GM18868 (cell line): Measurements from ENCODE around the gene CHCHD10.
A peak's percentile ranks its signal among the peaks of the same experiment; 100 is the strongest.

Experiments used
- ATAC-seq: cut with Tn5 transposase; IDR thresholded peaks from one replicate; pipeline ENCODE4 v1.9.1; 2021; ENCODE audit warnings: mild to moderate bottlenecking, moderate library complexity; ENCODE audit not compliant: unreplicated experiment

Gene CHCHD10

DNA sequence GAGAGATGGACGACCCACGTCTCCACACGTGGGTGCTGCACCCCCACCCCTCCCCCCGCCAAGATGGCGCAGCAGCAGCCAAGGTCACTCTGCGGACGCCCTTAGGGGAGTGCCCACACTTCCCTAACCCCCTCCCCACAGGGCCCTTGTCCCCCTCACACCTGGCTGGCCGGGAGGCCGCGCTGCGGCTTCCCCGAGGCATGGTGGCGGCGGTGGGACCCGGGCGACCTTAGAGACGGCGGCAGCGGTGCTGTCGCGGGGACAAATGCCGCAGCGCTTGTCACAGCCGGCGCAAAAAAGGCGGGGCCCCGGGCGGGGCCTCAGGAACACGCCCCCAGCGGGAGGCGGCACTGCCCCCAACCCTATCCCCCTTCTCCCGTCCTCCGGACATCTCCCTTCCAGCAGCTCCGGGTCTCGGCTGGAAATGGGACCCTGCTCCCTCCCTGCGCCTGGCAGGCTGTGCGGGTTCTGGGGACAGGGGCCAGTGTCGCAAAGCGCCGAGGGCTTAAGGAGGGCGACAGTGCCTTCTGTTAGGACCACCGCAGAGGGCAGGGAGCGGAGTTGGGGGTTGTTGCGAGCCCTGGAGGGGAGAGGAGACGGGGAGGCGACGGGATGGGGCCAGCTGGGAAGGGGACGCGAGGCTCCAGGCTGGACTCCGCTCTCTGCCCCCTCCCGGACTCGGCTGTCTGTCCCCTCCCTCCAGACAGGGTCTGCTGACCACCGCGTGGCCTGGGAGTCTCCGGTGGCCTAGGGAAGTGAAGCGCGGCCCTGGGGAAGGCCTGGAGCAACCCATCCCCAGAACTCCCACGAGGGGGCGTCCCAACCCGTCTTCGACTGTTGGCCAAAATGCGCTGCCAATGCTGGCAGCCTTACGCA lies at the start of gene CHCHD10:
Gene CHCHD10 (minus strand): TSS at position 300 of the 876 bp plus-strand sequence. CDS start 98 bp downstream, at position 202.
- ATAC-seq = no peak

DNA sequence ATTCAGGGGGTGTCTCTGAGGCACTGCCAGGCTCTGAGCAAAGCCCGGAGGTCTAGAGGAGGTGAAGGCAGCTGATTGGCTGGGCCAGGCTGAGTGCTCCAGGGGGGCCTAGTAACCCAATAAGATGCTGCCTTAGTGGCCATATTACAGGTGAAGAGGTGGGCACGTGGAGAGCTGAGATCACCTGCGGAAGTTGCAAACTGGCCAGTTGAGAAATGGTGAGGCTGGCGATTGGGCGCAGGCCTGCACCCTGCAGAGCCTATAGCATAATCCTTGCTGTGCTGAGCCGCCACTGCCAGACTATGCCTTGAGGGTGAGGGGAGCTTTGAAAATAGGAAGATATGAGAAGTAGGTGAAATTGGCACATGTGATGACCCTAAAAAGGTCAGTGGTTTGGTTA lies 49.4 kb upstream of the CHCHD10 start:
- no peak for ATAC-seq

DNA sequence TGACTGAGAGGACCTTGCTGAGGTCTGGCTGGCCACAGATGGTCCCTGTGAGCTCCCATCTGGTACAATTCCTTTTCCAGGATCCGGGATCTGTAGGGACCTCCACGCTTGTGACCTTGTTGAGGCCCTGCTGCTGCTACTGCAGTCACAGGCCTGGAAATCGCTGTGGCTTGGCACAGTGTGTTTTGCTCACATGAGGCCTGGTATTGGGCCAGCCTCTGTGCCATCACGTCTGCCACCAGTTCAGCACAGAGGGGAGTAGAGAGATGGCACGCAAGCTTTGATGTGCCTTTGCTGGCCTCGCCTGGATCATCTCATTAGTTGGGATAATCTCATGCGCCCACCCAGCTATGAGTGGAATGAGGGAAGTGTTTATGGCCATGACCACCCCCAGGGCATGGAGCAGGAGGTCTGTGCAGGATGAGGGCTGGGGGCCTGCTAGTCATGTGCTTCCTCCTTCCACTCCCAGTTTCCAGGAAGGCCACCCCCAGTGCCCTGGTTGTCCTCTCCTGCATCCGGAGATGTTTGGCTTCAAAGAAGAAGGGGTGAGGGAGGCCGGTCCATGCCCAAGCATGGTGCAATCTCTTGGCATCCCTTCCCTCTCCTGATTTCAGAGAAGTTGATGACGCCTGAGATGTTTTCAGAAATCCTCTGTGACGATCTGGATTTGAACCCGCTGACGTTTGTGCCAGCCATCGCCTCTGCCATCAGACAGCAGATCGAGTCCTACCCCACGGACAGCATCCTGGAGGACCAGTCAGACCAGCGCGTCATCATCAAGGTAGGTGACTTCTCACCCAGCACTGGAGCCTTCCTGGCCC lies 48.6 kb upstream of the CHCHD10 start:
- ATAC-seq = no peak

DNA sequence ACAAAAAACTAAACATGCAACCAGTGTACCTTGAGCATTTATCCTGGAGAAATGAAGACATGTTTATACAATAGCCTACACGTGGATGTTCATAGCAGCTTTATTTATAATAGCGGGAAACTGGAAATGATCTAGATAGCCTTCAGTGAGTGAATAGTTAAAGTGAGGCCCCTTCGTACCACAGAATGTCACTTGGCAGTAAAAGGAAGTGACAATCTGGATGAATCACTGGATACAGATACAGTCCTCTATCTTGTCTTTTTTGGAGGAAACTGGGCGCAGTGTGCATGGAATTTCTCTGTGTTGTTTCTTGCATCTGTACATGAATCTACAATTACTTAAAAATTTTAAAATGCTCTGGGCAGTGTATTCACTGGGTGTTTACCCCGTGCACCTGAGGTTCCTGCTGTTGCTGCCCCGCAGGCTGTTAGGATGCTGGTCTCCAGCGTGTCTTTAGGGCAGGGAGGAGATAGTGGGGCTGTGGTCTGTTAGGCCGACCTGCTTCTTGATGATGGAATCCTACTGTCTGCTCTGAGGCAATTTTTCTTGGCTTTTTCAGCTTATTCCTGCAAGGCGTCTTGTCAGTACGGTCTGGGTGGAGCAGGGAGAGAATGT lies 47.9 kb upstream of the CHCHD10 start:
- no peak for ATAC-seq

DNA sequence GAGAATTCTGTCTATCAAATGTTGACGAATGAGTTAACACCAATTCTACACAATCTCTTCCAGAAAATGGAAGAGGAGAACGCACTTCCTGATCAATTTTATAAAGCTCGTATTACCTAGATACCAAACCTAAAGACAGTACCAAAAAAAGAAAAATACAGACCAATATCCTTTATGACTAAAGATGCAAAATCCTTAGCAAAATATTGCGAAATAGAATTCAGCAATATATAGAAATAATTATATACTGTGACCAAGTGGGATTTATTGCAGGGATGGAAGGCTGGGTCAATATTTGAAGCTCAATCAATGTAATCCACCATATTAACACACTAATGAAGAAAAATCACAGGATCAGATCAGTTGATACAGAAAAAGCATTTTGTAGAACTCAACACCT lies 44.6 kb upstream of the CHCHD10 start:
- ATAC-seq = no peak

DNA sequence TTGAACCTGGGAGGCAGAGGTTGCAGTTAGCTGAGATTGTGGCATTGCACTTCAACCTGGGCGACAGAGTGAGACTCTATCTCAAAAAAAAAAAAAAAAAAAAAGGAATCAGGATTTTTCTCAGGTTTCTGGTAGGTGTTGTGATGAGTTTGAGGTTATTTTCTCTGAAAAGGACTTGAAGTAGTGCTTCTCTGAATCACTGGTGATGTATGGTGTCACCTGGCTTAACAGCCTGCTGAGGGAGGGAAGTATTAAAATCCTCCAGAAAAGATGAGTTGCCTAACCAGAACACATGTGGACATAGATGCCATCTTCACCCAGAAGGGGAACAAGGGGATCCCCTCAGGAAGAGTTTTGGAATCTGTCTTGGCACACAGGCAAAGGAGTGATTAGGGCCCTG lies 39.1 kb upstream of the CHCHD10 start:
- no peak for ATAC-seq

DNA sequence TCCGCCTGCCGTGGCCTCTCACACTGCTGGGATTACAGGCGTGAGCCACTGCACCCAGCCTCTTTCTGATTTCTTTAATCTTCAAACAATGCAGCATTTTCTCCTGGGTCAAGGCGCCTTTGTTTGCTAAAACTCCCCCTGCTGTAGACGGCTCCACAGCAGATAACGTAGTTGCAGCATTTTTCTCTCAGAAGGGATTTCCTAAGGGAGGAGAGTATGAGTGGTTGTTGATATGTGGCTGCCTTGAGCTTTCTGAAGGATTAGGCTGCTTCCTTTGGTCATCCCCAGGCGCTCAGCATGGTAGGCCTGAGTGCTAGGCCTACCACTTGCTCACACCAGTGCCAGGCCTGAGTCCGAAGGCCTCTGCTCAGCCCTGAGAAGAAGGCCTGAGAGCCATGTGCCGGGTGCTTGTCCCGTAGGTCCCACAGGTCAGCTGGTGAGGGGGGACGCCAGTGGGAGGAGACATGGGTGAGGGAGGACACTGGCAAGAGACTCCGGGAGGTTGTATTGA lies 37.1 kb upstream of the CHCHD10 start:
- ATAC-seq = no peak

DNA sequence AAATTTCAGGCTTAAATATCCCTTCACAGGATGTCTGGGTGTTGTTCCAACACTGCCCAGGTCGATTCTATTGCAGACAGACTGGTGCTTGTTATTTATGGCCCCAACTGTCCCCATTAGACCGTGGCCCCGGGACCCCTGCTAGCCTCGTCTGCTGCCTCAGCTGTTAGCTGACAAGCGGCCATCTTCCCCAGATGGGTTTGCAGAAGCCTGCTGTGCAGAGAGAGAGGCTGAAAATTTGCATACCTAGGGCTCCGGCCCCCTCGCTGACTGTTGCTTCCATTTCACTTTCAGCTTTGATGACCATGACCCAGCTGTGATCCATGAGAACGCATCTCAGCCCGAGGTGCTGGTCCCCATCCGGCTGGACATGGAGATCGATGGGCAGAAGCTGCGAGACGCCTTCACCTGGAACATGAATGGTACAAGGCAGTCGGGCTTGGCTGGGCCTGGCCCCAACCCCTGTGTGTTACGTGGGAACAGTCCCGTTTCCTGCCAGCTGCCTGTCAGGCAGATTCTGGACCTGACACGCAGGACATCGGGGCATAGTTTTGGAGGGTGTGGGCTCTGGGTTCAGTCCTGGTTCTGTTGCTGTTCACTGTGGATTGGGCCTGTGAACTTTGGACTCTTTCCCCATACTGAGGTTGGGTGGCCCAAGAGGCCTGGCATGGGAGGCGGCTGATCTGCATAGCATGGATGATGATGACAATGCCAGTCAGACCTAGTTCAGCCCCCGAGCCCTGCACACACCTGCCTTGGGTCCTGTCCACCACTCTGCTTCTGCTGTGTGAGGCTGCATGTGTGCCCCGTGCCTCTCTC lies 35.4 kb upstream of the CHCHD10 start:
- ATAC-seq = no peak

DNA sequence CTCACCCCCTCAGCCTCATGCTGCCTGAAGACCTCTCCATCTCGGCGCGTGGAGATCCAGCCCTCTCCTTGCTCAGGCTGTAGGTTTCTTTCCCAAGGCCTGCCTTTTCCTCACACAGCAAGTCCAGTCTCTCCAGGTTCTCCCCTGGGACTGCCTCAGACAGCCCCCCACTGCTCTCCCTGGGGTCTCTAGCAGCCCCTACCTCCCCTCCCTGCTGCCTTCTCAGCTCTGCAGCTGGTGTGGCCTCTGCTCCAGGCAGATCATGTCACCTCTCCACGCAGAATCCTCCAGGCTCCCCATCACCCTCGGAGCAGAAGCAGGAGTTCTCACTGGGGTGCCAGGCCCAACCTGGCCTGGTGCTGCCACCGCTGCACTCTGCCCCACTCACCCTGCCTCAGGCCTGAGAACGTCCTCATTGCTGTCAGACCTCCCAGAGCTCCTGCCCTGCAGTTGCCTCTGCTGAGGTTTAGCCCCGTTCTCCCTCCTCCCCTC lies 34.2 kb upstream of the CHCHD10 start:
- no peak for ATAC-seq

DNA sequence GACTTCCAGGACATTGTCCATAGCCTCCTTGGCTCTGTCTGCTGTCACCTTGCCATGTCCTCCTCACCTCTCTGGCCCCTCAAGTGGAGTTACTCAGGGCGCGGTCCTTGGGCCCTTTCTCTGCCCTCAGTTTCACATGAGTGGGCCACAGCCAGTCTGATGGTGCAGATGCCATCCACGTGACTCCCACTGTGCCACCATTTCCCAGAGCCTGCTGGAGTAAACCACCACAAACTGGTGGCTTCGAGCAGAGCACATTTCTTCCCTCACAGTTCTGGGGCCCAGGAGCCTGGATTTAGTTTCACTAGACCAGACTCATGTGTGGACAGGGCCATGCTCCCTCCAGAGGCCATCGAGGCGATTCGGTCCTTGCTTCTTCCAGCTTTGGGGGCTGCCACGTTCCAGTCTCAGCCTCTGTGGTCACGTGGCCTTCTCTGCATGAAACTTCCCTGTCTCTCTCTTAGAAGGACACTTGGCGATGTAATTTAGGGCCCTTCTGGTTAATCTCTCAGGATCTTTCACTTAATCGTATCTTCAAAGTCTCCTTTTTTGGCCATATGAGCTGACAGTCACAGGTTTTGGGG lies 33.6 kb upstream of the CHCHD10 start:
- ATAC-seq = no peak

DNA sequence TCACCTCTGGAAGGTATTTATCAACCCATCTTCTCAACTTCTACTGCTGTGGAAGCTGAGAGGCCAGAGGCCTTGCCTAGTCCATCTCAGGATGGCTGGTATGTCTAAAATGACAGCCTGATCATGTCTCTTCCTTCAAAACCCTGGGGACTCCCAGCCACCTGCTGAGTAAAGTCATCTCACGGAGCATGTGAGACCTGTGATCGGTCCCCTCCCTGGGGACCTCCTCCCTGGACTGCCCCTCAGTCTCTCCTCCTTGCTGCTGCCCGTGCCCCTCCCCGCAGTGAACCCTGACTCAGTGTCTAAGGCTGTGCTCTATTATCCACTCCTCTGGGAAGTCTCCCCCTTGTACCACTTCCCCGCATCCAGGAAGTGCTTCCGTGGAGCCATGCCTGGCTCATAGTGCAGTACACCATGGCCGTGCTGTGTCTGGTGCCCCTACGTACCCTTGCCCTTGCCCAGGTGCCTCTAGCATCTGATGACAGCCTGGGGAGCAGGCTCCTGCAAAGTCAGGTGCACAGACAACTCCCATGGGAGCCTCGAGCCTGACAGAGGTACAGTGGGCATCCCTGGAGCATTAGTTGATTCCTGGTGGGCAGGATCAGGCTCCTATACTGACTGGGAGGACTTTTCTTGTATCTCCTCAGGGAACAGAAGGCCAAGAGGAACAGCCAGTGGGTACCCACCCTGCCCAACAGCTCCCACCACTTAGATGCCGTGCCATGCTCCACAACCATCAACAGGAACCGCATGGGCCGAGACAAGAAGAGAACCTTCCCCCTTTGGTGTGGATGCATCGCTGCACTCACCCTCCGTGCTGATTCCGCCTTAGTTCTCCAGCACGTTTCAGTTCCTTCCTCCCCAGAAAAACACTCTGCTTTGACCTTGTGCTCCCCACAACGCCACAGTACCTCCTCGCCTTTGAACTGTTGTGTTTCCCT lies 32.8 kb upstream of the CHCHD10 start:
- peak; percentile 70 for ATAC-seq

DNA sequence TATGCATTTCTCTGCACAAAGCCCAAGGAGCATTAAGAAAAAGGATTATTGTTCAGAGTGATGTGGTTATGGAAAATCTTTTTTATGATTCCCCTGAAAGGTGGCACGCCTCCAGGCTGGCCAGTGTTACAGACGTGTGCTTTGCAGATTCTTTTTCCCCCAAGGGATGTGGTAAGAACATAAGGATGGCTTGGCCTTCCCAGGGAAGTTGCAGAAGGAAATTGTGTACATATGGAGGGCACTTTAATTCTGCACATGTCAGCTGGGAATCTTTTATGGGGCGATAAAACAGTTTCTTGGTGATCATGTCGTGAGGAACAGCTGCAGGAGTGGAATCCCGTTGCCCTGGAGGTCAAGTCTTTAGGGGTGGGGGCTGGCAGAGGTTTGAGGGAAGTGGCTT lies 28.7 kb upstream of the CHCHD10 start:
- no peak for ATAC-seq

DNA sequence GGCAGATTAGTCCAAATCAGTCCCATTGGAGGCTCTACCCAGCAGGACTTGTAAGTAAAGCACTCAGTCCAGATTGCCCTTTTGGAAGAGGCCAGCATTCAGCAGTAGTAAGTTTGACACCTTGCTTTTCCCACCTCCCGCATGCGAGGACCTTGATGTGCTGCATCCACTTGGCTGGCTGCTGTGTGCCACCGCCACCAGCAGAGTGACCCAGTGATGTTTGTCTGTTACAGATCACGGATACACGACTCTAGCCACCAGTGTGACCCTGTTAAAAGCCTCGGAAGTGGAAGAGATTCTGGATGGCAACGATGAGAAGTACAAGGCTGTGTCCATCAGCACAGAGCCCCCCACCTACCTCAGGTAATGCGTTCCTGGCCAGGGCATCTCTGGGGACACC lies 25.6 kb upstream of the CHCHD10 start:
- no peak for ATAC-seq

DNA sequence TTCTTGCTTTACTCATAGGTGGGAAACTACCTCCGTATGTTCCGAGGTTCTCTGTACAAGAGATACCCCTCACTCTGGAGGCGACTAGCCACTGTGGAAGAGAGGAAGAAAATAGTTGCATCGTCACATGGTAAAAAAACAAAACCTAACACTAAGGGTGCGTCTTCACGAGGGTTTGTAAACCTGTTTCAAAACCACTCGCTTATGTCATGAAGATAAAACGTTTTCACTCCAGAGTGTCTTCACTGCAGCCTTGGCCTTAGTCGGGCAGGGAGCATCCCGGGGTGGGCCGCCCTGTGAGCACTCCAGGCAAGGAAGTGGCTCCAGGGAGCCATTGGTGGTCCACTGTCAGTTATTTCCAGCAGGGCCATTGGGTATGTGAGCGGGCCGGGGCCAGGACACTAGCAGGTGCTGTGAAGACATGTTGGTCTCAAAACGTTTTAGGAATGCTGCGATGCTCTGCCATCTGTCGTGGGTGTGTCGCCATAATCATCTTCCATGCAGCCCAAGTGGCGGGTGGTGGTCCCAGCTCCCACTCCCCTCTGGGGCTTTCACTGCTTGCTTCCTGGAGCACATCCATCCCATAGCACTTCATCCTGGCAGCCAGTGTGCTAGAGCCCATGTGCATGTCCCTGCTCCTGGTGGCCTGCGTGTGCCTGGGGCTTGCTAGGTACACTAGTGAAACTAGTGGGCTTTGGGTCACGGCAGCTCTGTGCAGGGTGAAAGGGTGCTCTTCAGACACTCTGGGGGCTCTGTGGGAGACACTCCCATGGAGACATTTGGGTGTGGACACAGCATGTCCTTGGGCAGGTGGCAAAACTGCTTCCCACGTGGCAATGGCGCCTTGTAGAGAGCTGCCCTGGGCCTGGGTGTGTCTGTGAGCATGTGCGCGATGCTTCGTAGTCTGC lies 24.2 kb upstream of the CHCHD10 start:
- no peak for ATAC-seq

DNA sequence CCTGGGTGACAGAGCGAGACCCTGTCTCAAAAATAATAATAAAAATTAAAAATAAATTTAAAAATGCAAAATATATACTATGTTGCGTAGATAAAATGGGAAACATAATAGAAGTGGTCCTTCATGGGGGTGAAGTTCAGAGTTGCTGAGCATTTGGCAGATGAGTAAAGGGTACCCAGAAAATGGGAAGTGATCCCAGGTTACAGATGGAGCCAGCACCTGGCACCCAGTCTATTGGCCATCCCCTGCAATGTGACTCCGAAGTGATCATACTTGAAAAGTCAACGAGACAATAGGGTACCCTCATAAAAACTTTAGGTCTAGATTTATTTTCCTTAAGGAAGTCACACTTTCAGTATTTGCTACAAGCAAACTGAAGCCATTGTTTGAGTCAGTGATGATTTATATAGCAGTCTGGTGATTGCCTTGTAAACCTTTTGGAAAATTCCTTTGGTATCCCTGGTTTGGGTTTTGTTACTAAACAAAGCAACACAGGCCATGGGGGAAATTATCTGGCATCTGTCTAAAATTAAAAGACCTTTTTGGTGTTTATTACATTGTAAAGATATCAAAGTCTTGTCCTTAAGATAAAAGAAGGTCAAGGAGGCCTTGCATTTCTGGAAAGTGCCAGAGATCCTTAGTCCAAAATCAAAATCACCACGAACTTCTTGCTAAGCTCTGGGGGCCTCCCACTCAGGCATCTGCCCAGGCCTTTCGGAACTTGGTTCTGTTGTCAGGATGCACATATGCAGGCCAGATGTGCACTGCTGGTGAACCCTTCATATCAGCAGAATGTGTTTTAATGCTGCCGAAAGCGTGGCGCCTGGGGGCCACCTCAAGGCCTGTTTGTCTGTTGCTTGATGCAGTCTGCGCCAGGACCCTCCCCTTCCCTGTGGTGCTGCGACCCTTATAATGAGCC lies 23.3 kb upstream of the CHCHD10 start:
- no peak for ATAC-seq

DNA sequence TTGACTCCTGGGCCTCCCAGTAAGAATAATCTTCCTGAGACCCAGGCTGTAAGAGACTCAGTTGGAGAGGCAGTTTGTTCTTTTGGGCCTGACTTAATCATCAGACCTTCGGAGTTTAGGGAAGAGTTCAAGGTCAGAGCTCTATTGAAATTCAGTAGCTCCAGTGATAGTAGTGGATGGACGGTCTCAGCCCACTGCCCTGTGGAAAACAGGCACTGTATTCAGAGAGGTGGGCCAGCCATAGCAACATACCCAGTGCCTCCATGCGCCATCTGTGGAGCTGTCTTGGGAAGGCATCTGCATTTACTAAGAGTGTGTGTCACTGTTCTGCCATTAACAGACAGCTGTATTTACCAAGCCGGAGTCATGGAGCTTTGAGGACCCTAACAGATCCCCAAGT lies 21.9 kb upstream of the CHCHD10 start:
- no peak for ATAC-seq

DNA sequence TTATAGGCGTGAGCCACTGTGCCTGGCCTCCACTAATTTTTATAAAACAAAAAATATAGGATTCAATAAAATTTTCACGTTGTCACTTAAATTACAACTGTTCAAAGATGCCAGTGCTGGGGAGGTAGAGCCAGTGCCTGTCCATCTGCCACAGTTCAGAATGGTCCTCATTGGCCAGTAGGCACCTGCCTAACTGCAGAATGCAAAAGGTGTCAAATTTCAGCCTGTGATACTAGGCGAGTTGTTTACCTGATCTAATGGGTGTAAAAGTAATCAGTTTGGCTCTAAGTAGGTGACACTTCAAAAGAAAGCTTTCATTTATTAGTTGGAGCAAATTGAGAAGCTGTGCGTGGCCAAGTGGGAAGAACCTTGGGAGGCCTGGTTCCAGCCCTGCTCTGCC lies 21.3 kb upstream of the CHCHD10 start:
- ATAC-seq = no peak
